Activated CD4-positive, CD25-positive, alpha-beta regulatory T cell treated with anti-CD3 and anti-CD28 coated beads, Interleukin-2, amount 50 U/mL, for 72 hours (primary cell): Measurements from ENCODE around the gene GLG1.
"Not testable (repeated sequence)": the region's sequence is repeated elsewhere in the genome, so short reads cannot be mapped to it uniquely, and the experiment has no call there.

Source experiments
- DNase-seq: peaks from one replicate; pipeline ENCODE4 v3.0.0; 2021

GLG1 gene

DNA sequence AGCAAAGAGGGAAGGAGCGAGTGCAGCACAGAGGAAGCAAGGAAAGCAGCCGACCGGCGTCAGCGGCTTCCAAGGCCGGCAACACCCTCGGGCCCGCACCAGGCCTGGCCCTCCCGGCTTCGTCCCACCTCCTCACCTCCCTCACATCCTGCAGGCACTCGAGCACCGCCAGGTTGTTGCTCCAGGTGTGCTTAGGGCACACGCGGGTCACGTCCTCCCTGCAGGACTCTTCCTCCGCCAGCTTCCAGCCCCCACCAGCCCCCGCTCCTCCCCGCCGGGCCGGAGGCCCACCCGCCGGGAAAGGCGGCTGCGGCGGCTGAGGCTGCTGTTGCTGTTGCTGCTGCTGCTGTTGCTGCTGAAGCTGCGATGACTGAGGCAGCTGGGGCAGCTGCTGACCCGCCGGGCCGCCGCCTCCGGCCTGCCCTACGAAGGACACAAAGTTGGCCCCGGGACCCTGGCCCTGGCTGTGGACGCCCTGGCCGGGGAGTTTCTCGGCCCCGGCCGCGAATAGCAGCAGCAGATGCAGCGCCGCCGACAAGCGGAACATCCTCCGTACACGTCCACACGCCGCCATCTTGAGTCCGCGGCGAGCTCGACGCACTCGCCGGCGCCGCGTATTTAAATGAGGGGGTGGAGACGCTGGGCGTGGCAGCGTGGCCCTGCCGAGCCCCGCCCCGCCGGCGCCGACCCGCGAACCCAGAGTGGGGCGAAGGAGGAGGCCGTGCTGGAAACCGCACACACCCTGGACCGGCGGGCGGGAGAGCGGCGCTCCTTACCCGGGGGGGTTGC, at the start of gene GLG1:
GLG1 (minus strand) TSS at position 594 of the 789 bp plus-strand sequence; CDS start at position 574, 20 bp downstream.
- peak; percentile 93 for DNase-seq

DNA sequence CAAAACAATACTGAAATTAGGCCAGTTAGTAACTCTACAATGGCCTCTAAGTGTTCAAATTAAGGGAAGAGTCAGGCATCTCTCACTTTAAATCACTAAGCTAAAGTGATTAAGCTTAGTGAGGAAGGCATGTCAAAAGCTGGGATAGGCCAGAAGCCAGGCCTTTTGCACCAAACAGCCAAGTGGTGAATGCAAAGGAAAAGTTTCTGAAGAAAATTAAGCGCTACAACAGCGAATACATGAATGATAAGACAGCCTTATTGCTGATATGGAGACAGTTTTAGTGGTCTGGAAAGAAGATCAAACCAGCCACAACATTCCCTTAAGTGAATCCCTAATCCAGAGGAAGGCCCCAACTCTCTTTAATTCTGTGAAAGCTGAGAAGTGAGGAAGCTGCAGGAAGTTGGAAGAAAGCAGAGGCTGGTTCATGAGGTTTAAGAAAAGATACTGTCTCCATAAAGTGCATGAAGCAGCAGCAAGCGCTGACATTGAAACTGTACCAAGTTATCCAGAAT, 47.7 kb upstream of the GLG1 start:
- no peak for DNase-seq

GRCh38 chr16:74652883-74653282, 46.0 kb upstream of the GLG1 start:
- DNase-seq, result not testable (repeated sequence)

- no peak for DNase-seq
Measured at GRCh38 chr16:74652249-74652648, 45.3 kb upstream of the GLG1 start.

DNA sequence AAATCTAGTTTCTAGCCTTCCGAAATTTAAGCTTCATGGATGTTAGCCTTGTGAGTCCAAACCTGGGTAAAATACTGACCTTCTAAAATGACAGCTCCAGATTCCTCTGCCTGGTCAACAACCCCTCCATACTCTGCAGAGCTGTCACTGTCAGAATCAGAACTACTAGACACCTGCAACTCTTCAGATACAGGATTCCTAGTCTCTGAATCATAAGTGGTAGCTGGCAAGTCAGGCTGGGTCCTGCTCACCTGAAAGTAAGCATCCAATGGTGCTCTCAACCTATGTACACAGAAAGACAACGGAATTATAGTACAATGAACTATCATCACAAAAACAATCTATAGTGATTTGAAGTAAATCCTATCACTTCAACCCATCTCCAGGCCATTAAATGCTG, 44.9 kb upstream of the GLG1 start:
- no peak for DNase-seq

DNA sequence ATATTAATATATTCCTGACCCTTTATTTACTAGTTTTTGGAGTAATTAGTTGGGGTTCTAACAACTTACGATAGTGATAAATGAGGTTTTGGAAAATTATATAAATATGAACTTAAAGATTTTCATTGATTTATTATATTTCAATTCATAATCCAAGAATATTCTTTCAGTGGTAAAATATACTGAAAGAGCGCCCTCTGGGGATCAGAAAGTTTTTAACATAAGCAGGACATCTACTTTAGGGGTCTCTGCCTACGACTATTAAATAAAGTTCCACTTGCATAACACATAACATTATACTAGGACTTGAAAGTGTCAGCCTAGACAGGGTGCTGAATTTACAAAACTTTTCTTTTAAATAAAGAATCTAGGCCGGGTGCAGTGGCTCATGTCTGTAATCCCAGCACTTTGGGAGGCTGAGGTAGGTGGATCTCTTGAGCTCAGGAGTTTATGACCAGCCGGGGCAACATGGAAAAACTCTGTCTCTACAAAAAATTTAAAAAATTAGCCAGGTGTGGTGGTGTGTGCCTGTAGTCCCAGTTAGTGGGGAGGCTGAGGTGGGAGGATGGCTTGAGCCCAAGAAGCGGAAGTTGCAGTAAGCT, 44.2 kb upstream of the GLG1 start:
- DNase-seq, result no peak

DNA sequence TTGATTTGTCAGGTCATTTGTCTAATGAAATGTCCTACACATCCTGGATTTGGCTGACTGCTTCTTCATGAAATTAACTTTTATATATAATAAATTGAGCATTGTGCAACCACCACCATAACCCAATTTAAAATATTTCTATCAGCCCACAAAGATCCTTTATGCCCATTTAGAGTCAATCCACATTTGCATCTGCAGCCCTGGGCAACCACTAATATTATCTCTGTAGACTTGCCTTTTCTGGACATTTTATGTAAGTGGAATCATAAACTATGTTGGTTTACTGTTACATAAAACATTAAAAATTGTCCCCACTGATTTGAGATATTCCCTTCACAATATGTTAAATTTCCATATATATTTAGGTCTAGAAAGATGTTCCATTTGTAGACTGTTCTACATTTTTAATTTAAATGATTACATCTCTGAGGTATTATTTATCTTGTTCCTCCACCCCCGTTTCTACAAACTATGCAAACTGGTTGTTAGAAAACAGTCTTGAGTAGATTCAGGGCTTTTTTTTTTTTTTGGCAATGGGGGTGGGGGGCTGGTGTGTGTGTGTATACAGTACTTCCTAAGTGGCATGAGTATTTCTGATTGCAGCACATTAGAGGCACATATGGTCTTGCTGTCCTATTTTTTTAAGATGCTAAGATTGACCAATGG, 43.1 kb upstream of the GLG1 start:
- no peak for DNase-seq

GRCh38 chr16:74641969-74642368, 35.1 kb upstream of the GLG1 start:
- DNase-seq, result no peak

DNA sequence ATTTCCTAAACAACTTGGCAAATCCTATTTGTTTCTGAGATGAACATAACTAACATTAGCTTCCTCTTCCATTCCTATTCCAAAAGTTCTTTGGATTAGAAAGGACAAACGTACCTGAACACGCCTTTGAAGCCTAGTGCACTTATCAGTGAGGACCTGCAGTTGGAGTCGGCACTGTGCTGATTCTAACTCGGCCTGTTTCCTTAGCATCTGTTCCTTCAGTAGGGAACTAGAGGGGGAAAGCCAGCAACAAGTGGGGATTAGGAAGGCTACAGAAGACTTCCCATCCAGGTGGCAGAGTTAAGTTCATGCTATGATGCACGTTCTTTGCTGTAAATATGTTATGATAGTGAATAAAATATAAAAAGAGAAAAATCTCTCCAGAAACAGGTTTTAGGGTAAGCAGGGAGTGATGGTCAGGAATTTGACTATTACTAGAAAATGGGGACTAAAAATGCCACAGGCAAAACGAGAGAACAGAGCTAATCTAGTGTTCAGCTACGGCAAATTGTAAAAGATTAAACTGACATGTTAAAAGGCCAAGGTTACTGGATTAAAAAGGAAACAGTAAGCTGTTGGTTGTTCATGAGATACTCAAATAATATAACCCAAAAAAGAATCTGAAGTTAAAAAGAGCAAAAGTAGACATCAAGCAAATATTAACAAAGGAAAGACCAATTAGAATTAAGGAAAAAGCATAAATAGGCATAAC, 31.0 kb upstream of the GLG1 start:
- DNase-seq, result no peak

DNA sequence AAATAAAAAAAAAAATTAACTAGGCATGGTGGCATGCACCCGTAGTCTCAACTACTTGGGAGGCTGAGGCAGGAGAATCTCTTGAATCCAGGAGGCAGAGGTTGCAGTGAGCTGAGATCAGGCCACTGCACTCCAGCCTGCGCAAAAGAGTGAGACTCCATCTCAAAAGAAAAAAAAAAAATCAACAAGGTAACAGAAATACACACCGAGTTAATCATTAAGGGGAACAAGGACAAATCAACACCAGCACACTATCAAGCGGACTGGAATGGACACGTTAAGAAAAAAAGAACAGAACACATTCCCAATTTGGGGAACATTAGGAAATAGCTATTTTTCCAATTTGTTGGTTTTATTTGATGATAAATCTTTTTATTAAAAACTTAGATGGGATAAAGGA, 28.4 kb upstream of the GLG1 start:
- no peak for DNase-seq

DNA sequence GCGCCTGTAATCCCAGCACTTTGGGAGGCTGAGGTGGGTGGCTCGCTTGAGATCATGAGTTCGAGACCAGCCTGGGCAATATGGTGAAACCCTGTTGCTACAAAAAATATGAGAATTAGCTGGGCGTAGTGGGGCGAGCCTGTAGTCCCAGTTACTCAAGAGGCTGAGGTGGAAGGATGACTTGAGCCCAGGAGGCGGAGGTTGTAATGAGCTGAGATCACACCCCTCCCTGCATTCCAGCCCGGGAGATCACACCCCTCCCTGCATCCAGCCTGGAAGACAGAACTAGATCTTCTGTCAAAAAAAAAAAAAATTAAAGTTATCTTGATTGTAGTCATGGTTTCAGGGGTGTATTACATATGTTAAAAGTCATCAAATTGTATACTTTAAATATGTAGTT, 26.8 kb upstream of the GLG1 start:
- no peak for DNase-seq

- no peak for DNase-seq
Measured at GRCh38 chr16:74627506-74628220, 20.7 kb upstream of the GLG1 start.

DNA sequence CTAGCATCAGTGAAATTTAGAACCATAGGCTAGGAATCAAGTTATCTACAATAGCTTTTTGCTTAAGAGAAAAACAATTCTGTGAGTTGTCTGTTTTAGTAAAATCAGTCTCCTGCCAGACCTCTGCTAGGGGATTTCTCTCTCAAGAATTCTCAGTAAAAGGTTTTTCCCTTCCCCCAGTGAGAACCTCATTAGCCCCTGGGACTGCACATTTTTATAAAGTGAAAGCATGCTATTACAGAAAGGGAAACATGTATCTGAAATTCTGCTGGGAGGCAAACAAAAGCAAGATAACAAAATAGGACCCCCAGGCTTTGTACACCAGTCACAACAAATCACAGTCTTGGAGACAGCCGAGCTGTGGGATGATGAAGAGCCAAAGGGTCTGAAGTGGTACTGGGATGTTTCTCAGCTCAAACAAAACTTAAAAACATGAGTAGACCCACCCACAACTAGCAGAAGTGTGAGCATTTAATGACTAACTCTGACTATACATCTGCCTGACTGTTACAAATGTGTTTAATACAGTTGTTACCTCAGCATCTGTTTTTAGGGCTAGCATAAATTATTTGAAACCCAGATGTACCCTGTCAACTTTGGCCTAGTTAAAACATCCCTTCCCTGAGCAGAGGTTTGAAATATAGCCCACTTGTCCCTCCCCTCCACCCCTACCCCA, 20.0 kb upstream of the GLG1 start:
- DNase-seq, result no peak

- DNase-seq, result no peak
Measured at GRCh38 chr16:74625500-74626350, 18.8 kb upstream of the GLG1 start.

DNA sequence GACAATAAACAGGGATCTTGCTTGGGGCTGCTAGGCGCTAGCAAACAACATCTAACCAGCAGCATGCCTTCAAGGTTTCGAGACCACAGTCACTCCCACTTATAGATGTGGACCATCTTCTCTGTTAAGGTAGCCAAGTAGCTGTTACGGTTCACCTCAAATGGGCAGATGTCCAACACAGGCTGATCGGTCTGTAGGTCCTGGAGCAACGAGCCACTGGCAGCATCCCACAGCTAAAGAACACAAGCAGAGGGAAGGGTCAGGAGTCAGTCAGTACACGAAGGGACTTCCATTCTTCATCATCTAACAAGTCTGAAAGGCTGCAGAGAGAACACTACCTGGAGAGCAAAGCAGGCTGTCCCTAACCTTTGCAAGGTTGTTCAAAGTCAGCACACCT, 16.9 kb upstream of the GLG1 start:
- no peak for DNase-seq

- no peak for DNase-seq
Measured at GRCh38 chr16:74623214-74623838, 16.4 kb upstream of the GLG1 start.

DNA sequence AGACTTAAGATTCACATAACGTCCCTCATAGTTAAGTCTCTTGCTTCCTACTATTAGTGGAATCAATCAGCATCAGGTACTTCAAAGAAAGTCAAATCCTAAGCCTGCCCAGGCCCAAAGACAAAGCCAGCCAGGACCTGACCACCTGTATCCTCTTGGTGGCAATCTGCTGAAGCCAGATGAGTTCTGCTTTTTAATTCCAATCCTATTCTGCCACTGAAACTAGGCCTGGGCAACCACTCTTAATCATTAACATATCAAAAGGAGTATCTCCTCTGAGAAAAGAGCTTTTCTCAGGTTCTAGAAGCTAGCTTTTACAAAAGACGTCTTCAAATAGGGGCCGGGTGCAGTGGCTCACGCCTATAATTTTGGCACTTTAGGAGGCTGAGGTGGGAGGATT, 15.1 kb upstream of the GLG1 start:
- DNase-seq, result no peak

- DNase-seq, result no peak
Measured at GRCh38 chr16:74617206-74617788, 10.4 kb upstream of the GLG1 start.

DNA sequence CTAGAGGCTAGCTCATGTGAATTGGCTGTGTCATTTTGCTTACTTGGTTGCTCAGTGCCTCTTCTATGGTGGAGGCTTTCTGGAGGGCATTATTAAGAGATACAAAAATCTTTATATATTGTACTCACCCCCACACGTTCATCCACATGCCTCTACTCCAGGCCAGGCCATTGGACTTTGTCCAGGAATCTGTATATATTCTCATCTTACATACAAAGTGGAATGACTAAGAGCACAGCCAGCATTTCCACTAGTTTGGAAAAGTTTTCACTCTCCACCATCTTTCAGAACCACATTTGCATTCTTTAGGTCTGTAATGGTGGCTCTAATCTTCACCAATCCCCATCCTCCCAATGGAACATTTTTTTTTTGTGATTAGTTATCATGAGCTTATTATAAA, 4.8 kb upstream of the GLG1 start:
- DNase-seq, result no peak

DNA sequence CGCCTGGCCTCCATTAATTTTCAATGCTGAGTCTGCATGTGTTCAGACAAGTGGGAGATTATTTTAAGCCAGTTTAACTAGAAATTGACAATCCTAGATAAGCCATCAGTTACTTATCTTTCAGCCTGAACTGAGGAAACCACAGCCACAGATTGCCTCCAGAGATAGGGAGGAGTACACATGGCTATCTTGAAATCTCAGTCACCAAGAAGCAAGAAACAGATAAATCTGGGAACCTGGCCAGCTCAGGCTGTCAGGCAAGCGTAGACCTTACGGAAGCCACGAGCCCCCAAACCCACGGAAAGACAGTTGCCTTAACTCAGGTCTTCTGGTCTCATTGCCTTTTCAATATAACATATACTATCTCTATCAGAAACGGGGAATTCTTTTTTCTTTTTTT, 2.0 kb upstream of the GLG1 start:
- DNase-seq, result no peak
